Nephron progenitor cell (in vitro differentiated cells): Measurements from ENCODE around the gene AKR1C4.

Experiments
- DNase-seq: peaks from one replicate; pipeline ENCODE4 v3.0.0; 2021
- H3K27ac Mint-ChIP-seq: 2 replicates; pipeline ENCODE4 v1.8.0; 2021; ENCODE audit warnings: mild to moderate bottlenecking, moderate library complexity, mixed read lengths
- H3K27me3 Mint-ChIP-seq: 2 replicates; pipeline ENCODE4 v1.8.0; 2021; ENCODE audit warnings: mild to moderate bottlenecking, low read depth, mixed read lengths; ENCODE audit not compliant: poor library complexity
- H3K36me3 Mint-ChIP-seq: 2 replicates; pipeline ENCODE4 v1.8.0; 2021; ENCODE audit warnings: low read depth, mixed read lengths
- H3K4me1 Mint-ChIP-seq: 2 replicates; pipeline ENCODE4 v1.8.0; 2021; ENCODE audit warnings: mixed read lengths
- H3K4me3 Mint-ChIP-seq: 2 replicates; pipeline ENCODE4 v1.8.0; 2021; ENCODE audit warnings: mild to moderate bottlenecking, moderate library complexity, mixed read lengths
- H3K9me3 Mint-ChIP-seq: 2 replicates; pipeline ENCODE4 v1.8.0; 2021; ENCODE audit warnings: mild to moderate bottlenecking, moderate library complexity, mixed read lengths
- CTCF ChIP-seq: fragments of 200-600 bp; sonication (generic); IDR thresholded peaks from 2 replicates; pipeline ENCODE4 v1.5.0; 2021; ENCODE audit warnings: antibody characterized with exemption

The AKR1C4 gene

GRCh38 chr10:5196702-5197113, at the start of gene AKR1C4:
Gene AKR1C4 (plus strand): TSS chr10:5196837. CDS start chr10:5196868, 31 bp downstream.
- Mint-ChIP-seq H3K9me3 (peaks cover 32% of the 10 kb centered on the region), H3K27ac (no peak within 1 kb of the TSS), H3K27me3 (no peaks in the 10 kb centered on the region), H3K4me3 (no peak within 1 kb of the TSS), H3K36me3 (no peaks in the 10 kb centered on the region), H3K4me1 (no peaks in the 10 kb centered on the region)
- DNase-seq, result no peak
- TF ChIP-seq CTCF, result no peak

GRCh38 chr10:5146920-5147254, 49.8 kb upstream of the AKR1C4 start:
- H3K27ac Mint-ChIP-seq, result no peak overlapping the region
- TF ChIP-seq CTCF, result no peak
- H3K9me3 Mint-ChIP-seq, result peaks cover 59% of the 10 kb centered on the region

DNA sequence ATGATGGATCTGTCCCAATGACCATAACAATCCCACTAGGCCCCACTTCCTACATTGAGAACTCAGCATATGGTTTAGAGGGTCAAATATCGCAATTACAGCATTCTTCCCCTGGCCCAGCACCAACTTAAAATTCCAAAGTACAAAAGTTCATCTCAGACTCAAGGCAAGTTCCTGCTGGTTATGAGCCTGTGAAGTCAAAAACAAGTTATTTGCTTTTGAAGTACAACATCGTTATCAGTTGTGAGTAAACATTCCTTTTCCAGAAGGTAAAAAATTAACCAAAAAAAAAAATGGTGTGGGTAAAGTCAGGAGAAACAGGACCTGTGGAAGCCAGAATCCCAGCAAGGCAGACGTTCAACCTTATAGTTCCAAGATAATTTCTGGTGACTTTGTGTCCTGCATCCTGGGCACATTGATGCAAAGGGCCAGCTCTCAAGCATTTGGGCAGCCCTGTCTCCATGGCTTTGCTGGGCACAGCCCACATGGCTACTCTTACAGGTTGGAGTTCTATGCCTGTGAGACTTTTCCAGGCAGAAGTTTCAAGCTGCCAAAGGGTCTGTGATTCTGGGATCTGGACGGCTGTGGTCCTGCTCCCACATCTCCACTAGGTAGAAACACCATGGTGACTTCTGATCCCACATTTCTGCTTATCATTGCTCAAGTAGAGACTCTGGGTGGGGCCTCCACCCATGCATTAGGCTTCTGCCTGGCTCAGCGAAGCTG, 49.2 kb upstream of the AKR1C4 start:
- H3K36me3 Mint-ChIP-seq, result no peaks in the 10 kb centered on the region
- peaks cover 55% of the 10 kb centered on the region for H3K9me3 Mint-ChIP-seq
- no peak overlapping the region for H3K27ac Mint-ChIP-seq
- no peaks in the 10 kb centered on the region for H3K4me1 Mint-ChIP-seq
- DNase-seq, result no peak
- no peak overlapping the region for H3K4me3 Mint-ChIP-seq
- peaks cover 3% of the 10 kb centered on the region for H3K27me3 Mint-ChIP-seq
- no peak for TF ChIP-seq CTCF

More at GRCh38 chr10:5146920-5147254, 49.8 kb upstream of the AKR1C4 start:
- no peak for DNase-seq
- Mint-ChIP-seq H3K4me3 (no peak overlapping the region), H3K27me3 (peaks cover 3% of the 10 kb centered on the region), H3K36me3 (no peaks in the 10 kb centered on the region), H3K4me1 (no peaks in the 10 kb centered on the region)

DNA sequence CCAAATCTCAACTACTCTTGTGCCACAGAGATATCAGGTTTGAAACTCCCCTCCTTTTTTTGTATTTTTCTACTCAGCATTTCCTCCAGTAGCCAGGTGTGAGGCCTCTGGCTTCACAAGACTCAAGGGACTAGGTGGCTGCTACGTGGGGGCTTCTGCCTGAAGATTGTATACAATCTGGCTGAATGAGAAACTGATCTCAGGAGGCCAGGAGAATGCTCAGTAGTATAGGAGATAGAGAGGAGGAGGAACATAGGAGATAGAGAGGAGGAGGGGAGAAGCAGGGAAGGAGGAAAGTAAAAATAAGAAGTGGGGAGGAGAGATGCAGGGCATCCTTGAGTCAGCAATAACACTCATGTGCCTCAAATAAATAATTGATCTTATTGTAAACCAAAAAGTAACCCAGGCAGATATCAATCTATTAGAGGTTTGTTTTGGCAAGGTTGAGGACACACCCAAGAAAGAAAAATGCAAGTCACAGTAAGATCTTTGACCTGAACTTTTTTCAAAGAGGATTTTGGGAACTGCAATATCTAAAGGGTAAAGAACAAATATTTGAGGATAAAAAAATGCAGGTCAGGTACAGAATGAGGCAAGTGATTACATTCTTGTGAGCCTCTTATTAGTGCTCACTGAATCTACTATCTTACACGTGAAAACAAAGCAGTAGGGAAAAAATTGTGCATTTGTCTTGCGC, 48.5 kb upstream of the AKR1C4 start:
- no peaks in the 10 kb centered on the region for H3K4me1 Mint-ChIP-seq
- H3K27me3 Mint-ChIP-seq, result peaks cover 3% of the 10 kb centered on the region
- DNase-seq, result no peak
- H3K36me3 Mint-ChIP-seq, result no peaks in the 10 kb centered on the region
- no peak for TF ChIP-seq CTCF
- H3K27ac Mint-ChIP-seq, result no peak overlapping the region
- peaks cover 59% of the 10 kb centered on the region for H3K9me3 Mint-ChIP-seq
- H3K4me3 Mint-ChIP-seq, result no peak overlapping the region

GRCh38 chr10:5148678-5149032, 48.0 kb upstream of the AKR1C4 start:
- Mint-ChIP-seq H3K27ac (no peak overlapping the region), H3K27me3 (peaks cover 3% of the 10 kb centered on the region), H3K36me3 (no peaks in the 10 kb centered on the region), H3K4me3 (no peak overlapping the region), H3K4me1 (no peaks in the 10 kb centered on the region), H3K9me3 (peaks cover 60% of the 10 kb centered on the region)
- no peak for DNase-seq
- no peak for TF ChIP-seq CTCF

- TF ChIP-seq CTCF, result no peak
- H3K27me3 Mint-ChIP-seq, result peaks cover 3% of the 10 kb centered on the region
- peaks cover 65% of the 10 kb centered on the region for H3K9me3 Mint-ChIP-seq
- DNase-seq, result no peak
- H3K36me3 Mint-ChIP-seq, result no peaks in the 10 kb centered on the region
- H3K4me1 Mint-ChIP-seq, result no peaks in the 10 kb centered on the region
- H3K4me3 Mint-ChIP-seq, result no peak overlapping the region
- H3K27ac Mint-ChIP-seq, result no peak overlapping the region
These were observed 45.6 kb upstream of the AKR1C4 start for GRCh38 chr10:5151076-5151475.
